NCI-H2107 treated with DMSO at 0.1 percent for 48 hours (cell line): ENCODE data around the gene RPS24.
"Not testable (repeated sequence)": the region's sequence is repeated elsewhere in the genome, so short reads cannot be mapped to it uniquely, and the experiment has no call there.

Source experiments
- DNase-seq: peaks from one replicate; lab custom pipeline; 2025; ENCODE audit not compliant: unreplicated experiment; lab: John Stamatoyannopoulos, UW

RPS24 gene

GRCh38 chr10:78047314-78047891, 13.7 kb downstream of the RPS24 start:
- peak; percentile 43 for DNase-seq

- DNase-seq = no peak
Measured at GRCh38 chr10:78049851-78050250, 16.2 kb downstream of the RPS24 start.

DNA sequence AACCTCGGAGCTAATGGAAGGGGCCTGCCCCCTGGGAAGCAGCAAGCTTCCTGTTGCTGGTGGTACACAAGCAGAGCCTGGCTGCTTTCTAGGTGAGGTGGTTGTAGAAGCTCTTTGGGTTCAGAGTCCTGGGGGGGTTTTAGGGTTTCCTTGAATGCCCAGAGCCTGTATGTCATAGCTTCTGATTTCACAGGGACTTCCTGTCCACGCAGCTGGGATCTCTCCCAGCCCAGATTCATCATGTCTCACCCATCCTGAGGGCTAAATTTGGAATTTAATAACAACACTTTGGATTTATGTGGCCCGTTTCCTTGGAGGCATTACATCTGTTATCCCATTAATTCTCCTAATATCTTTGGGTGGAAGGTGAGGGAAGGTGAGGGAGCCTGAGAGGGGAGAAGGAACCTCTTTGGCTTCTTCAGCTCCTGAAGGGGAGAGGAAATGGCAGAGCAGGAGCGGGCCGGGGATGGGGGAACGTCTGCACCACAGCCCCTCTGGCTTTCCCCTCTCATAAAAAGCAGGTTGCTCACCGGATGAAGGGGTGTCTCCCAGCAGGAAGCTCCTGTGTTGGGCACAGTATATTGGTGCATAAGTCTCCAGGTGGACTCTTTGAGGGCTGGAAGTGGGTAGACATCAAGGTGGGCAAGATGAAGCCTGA, 19.7 kb downstream of the RPS24 start:
- DNase-seq = no peak

GRCh38 chr10:78058562-78058961, 24.9 kb downstream of the RPS24 start:
- no peak for DNase-seq

GRCh38 chr10:78059906-78060702, 26.4 kb downstream of the RPS24 start:
- no peak for DNase-seq

- DNase-seq = no peak
Measured at GRCh38 chr10:78062296-78062695, 28.6 kb downstream of the RPS24 start.

DNA sequence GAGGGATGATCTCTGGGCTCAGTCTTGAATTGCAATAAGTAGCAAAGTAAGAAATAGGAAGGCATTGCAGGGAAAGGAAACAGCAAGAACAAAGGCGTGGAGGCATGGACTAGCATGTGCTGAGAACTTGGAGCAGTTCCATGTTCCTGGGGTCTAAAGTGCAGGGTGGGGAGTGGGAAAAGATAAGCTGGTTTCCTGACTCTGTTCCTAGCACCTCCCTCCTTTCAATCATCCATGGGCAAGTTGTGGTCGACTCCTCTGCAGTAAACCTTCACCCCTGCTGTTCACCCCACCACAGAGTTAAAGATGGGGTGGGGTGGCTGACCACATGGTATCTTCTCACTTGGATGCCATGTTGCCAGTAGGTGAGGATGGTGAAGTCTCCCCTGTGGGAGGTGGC, 29.6 kb downstream of the RPS24 start:
- DNase-seq = no peak

DNA sequence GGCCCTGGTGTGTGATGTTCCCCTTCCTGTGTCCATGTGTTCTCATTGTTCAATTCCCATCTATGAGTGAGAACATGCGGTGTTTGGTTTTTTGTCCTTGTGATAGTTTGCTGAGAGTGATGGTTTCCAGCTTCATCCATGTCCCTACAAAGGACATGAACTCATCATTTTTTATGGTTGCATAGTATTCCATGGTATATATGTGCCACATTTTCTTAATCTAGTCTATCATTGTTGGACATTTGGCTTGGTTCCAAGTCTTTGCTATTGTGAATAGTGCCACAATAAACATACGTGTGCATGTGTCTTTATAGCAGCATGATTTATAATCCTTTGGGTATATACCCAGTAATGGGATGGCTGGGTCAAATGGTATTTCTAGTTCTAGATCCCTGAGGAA, 31.3 kb downstream of the RPS24 start:
- DNase-seq = not testable (repeated sequence)

- no peak for DNase-seq
Measured at GRCh38 chr10:78065611-78066010, 31.9 kb downstream of the RPS24 start.

DNA sequence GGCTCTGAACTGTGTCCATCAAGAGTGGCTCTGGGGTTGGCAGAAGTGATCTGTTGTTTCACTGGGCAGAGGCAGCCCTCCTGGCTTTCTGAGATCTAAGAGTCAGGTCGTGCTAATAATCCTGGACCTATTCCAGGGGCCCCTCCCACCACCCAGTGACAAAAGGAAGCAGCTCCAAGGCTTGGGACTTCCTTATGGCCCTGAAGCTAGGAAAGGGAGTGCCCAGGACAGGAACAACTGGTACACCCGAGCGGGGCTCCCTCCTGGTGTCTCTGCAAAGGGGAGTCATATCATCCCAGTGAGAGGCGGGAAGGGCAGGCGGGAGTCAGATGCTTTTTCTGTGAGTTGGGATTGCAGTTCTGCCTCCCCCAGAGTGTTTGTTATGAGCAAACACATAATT, 32.3 kb downstream of the RPS24 start:
- no peak for DNase-seq

GRCh38 chr10:78066728-78067430, 33.2 kb downstream of the RPS24 start:
- no peak for DNase-seq

- DNase-seq = no peak
Measured at GRCh38 chr10:78069151-78069550, 35.5 kb downstream of the RPS24 start.

DNA sequence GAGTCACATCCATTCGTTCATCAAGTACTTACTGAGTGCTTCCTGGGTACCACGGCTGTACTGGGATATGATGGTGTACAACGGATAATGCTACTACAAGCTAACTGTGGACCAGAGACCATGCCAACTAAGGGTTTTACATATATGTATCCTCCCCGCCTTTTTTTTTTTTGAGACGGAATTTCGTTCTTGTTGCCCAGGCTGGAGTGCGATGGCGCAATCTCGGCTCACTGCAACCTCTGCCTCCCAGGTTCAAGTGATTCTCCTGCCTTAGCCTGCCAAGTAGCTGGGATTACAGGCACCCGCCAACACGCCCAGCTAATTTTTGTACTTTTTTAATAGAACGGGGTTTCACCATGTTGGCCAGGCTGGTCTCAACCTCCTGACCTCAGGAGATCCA, 36.4 kb downstream of the RPS24 start:
- not testable (repeated sequence) for DNase-seq

DNA sequence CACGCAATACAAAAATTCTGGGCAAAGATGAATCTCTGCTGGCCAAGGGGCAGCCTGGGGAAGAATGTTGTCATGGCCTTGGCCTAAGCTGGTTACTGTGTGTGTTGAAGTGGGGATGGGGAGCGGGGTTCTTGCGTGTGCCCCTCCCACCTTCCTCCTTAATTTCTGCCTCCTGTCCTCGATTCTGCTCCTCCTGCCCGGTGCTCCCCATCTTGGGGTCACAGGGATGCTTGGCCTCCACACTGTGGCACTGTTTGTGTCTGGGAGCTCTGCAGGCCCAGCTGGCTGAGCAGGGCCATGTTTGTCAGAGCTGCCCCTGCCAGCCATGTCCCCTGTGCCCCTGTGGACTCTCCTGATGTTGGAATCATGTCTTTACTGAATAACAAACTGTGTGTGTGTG, 37.1 kb downstream of the RPS24 start:
- DNase-seq = no peak

DNA sequence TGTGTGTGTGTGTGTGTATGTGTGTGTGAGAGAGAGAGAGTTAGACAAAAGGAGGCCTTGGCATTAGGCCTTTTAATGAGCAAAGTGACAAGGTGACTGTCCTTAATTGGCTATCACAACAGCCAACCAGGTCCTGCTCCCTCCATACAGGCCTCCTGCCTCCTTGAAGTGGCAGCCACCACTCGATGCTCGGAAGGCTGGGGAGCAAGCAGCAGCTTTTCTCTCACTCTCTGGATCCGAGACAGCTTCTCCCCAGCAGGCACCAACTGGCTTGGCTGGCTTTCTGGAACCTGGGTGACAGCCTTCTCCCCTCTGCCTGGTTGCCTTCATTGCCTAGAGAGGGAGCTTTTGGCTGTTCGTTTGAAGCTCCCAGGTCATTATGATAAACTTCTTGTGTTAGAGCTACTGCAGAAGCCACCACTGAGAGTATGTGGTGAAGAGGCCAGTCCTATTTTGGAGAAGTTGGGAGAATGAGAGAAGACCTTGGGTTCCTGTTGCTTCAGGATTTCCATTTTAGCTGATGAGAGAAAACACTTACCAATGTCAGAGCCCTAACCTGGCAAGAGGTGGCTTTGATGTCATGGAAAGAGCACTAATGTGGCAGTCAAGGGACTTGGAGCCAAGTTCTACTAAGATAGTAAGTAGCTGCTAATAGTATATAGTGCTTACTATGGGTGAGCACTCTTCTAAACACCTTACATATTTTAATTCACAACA, 37.6 kb downstream of the RPS24 start:
- DNase-seq = no peak

DNA sequence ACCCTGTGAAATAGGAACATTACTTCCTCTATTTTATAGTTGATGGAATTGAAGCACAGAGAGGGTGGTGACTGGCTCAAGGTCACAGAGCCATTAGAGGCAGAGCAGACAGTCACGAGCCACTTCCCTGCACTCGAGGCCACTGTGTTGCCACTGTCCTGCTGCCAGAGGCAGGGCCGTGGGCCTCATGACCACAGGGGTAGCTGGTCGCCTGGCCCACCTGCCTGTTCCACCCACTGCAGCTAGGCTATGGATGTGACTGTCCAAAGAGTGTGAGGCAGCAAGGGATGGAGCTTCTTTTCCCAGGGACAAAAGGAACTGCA, 38.2 kb downstream of the RPS24 start:
- DNase-seq = no peak

DNA sequence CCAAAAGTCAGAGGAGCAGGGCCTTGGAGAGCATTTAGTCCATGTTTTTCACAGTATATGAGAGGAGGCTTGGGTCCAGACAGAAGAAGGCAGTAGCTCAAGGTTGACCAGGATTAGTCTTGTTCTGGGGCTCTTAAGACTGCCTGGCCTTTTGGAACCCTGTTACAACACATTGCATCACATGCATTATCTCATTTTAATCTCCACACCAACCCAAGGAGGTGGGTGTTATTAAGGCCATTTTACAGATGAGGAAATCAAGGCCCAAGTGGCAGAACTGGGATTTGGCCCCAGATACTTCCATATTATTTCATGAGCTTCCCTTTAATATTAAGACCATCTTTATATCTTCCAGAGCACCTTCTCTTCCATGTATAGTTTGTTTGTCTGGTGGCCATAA, 38.8 kb downstream of the RPS24 start:
- no peak for DNase-seq

- DNase-seq = not testable (repeated sequence)
Measured at GRCh38 chr10:78075806-78076205, 42.1 kb downstream of the RPS24 start.

DNA sequence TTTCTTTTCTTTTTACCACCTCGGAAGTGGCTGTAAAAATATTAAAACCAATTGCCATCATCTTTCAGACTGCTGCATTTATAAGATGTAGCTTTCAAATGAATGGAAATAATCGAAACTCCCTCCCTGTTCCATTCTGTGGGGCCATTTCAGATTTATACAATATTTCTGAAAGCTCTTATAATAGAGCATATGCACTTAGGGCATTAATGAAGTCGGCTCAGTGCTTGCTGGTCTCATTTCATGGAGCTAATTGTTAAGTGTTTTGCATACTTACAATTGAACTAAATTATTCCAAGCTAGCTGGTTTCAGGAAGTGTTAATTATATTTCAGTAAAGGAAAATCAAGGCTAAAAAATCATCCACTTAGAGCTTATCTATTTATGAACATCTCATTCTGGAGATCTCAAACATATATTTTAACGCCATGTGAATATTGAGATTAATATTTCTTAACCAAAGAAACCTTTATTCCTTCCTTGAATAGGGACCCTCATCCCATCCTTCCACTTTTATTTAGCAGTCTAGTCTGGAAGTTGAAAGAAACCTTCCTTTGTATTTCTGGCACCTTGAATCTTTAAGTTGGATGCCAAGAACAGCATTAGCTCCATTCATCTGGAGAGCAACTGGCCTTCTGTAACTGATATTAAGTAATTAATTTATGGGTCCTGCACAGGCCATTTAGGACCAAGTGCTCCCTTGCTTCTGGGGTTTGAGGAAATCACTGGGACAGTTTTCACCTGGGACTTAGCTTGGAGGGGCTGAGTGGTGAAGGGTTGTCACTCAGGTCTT, 45.1 kb downstream of the RPS24 start:
- DNase-seq = no peak

- DNase-seq = no peak
Measured at GRCh38 chr10:78079411-78079810, 45.7 kb downstream of the RPS24 start.
